Mononuclear cell (primary cell): ENCODE data around the gene THRA. TPM values are rescaled to one million over a fixed set of nuclear protein-coding genes. Genes with fewer than 3 reads are reported as not detected.

Experiments used
- H3K27me3 ChIP-seq: 2 replicates; pipeline ENCODE4 v1.6.0; 2011; ENCODE audit warnings: low read length, control low read depth; ENCODE audit not compliant: insufficient read depth
- H3K4me1 ChIP-seq: 2 replicates; pipeline ENCODE4 v1.5.1; 2011; ENCODE audit warnings: mild to moderate bottlenecking, low read length, control low read depth; ENCODE audit not compliant: insufficient read depth
- H3K4me3 ChIP-seq: 2 replicates; pipeline ENCODE4 v1.5.1; 2011; ENCODE audit warnings: mild to moderate bottlenecking, low read length, moderate library complexity
- H3K9me3 ChIP-seq: 2 replicates; pipeline ENCODE4 v1.5.1; 2011; ENCODE audit warnings: low read depth, mild to moderate bottlenecking, control low read depth, low read length
- total RNA-seq: library from RNA; depleted of rRNA; stranded (reverse); fragments of >200 nt; gene quantifications from one replicate; pipeline ENCODE4 v1.2.3, GENCODE V29; 2012

The THRA gene, protein sequence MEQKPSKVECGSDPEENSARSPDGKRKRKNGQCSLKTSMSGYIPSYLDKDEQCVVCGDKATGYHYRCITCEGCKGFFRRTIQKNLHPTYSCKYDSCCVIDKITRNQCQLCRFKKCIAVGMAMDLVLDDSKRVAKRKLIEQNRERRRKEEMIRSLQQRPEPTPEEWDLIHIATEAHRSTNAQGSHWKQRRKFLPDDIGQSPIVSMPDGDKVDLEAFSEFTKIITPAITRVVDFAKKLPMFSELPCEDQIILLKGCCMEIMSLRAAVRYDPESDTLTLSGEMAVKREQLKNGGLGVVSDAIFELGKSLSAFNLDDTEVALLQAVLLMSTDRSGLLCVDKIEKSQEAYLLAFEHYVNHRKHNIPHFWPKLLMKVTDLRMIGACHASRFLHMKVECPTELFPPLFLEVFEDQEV
- 39.0 TPM for total RNA-seq

- peak within 1 kb of the TSS; percentile 88 for H3K4me3 ChIP-seq
- no peaks in the 10 kb centered on the region for H3K27me3 ChIP-seq
- peaks cover 33% of the 10 kb centered on the region for H3K4me1 ChIP-seq
- no peaks in the 10 kb centered on the region for H3K9me3 ChIP-seq
Measured at GRCh38 chr17:40062329-40063186, at the start of gene THRA. Gene THRA (plus strand): TSS chr17:40062965. CDS start chr17:40074489, 11,524 bp downstream.

DNA sequence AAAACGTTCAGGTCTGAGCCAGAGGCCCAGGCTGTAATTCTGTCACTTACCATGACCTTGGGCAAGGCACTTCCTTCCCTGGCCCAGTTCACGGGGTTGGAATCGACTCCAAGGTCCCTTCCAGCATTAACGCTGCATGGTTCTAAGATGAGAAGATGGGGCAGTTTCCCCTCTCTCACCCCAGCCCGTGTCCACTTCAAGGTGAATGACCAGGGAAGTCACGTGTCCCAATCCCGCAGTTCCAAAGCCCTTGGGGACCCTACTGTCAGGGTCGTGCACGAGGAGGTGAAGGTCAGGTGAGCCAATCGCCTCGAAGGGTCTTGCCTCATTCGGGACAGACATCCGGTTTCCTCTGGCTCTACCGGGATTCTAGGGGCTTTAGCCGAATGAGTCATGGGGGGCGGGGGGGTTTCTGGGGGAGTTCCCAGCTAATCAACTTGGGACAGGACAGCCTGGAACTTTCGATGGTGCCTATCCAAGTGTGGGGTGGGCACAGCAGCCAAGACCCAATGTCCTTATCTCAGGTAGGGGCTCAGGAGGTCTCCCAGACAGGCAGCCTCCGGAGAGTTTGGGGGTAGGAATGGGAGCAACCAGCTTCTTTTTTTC is 48.3 kb upstream of the THRA start:
- H3K4me3 ChIP-seq: no peak overlapping the region
- no peaks in the 10 kb centered on the region for H3K27me3 ChIP-seq
- no peaks in the 10 kb centered on the region for H3K9me3 ChIP-seq
- H3K4me1 ChIP-seq: peaks cover 10% of the 10 kb centered on the region

DNA sequence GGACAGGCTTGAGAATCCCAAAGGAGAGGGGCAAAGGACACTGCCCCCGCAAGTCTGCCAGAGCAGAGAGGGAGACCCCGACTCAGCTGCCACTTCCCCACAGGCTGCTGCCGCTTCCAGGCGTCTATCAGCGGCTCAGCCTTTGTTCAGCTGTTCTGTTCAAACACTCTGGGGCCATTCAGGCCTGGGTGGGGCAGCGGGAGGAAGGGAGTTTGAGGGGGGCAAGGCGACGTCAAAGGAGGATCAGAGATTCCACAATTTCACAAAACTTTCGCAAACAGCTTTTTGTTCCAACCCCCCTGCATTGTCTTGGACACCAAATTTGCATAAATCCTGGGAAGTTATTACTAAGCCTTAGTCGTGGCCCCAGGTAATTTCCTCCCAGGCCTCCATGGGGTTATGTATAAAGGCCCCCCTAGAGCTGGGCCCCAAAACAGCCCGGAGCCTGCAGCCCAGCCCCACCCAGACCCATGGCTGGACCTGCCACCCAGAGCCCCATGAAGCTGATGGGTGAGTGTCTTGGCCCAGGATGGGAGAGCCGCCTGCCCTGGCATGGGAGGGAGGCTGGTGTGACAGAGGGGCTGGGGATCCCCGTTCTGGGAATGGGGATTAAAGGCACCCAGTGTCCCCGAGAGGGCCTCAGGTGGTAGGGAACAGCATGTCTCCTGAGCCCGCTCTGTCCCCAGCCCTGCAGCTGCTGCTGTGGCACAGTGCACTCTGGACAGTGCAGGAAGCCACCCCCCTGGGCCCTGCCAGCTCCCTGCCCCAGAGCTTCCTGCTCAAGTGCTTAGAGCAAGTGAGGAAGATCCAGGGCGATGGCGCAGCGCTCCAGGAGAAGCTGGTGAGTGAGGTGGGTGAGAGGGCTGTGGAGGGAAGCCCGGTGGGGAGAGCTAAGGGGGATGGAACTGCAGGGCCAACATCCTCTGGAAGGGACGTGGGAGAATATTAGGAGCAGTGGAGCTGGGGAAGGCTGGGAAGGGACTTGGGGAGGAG is 47.5 kb upstream of the THRA start, which contains the start of gene CSF3:
TSS of gene CSF3 (plus strand) at position 436 of the 993 bp plus-strand sequence. CDS start at position 471, 35 bp downstream.
- Histone ChIP-seq H3K4me1 (peaks cover 6% of the 10 kb centered on the region), H3K4me3 (no peak within 1 kb of the TSS), H3K9me3 (no peaks in the 10 kb centered on the region), H3K27me3 (no peaks in the 10 kb centered on the region)

GRCh38 chr17:40015998-40016985 is 46.5 kb upstream of the THRA start:
- Histone ChIP-seq H3K4me1 (peaks cover 6% of the 10 kb centered on the region), H3K9me3 (no peaks in the 10 kb centered on the region), H3K4me3 (no peak overlapping the region), H3K27me3 (no peaks in the 10 kb centered on the region)

- H3K4me1 ChIP-seq: peaks cover 6% of the 10 kb centered on the region
- no peaks in the 10 kb centered on the region for H3K9me3 ChIP-seq
- no peaks in the 10 kb centered on the region for H3K27me3 ChIP-seq
- H3K4me3 ChIP-seq: no peak overlapping the region
Measured at GRCh38 chr17:40017422-40018080, 45.2 kb upstream of the THRA start.

DNA sequence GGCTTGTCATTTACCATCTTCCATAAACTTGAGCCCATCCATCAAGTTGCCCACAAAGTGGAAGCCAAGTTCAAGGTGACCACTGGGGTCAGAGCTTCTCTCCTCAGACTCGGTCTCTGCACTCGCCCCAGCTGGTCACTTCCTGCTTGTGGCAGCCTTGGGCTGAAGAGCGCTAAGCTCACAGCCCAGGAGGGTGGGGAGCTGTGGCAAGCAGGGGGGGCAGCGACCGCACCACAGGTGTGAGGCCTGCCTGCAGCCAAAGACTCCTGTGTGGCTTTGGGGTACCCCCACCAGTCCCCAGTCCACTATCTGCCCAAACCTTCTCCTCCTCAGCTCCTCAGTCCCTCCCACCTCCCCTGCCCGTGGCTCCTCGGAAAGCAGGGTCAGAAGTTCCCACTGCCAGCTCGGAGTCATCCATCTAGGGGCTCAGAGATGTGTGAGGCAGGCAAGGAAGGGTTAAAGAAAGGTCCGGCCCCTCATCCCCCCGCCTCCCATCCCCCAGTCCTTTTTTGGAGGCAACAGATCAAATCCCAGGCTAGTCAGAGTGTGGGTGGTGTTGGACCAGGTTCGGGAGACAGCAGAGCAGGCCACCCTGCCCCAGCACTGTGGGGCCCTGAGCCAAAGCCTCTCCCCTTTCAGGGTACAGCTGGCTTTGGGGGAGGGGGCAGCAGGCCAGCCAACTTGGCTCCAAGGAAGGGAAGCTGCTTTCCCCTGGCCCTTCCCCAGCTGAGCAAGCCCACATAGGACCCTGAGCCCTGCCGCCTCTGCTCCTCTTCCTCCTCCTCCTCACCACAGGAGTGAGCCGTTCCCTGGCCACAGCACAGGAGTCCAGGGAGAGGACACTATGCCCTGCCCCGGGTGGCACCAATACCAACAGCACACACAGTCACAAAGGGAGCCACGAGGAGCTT is 44.3 kb upstream of the THRA start:
- Histone ChIP-seq H3K27me3 (no peaks in the 10 kb centered on the region), H3K4me3 (no peak overlapping the region), H3K9me3 (no peaks in the 10 kb centered on the region), H3K4me1 (peaks cover 4% of the 10 kb centered on the region)

DNA sequence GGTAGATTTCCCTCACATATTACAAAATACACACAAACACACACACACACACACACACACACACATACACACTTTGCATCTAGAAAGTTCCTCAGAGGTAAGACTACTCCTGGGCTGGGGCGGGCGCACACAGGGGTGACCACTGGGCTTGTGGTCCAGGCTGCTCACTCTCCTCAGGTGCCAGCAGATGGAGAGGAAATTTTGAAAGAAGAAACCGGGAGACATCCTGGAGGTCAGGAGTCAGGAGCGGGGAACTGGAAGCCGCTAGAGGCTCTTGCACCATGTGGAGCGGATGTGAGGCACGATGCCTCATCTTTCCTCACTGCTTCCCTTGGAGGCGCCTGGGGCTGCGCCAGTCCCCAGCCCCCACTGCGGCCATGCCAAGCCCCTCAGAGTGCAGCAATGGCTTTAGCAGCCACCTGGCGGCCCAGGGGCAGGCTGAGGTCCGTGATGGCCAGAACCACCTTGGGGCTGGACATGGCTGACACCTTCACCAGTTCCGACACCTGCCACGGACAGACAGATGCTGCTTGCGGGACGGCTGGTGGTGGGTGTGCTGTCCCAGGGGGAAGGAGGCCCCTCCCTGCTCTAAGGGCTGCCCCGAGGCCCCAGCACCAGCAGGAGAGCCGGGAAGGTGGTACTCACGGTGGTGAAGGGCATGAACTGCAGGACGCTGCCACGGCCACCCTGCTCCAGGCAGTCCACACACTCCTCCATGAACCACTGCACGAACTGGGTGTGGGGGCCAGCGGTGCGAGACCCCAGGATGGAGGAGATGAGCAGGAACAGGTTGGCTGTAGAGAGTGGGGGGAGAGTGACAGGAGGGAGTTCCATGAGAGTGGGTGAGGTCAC is 43.4 kb upstream of the THRA start:
- Histone ChIP-seq H3K4me3 (no peak overlapping the region), H3K4me1 (no peaks in the 10 kb centered on the region), H3K27me3 (no peaks in the 10 kb centered on the region), H3K9me3 (no peaks in the 10 kb centered on the region)

DNA sequence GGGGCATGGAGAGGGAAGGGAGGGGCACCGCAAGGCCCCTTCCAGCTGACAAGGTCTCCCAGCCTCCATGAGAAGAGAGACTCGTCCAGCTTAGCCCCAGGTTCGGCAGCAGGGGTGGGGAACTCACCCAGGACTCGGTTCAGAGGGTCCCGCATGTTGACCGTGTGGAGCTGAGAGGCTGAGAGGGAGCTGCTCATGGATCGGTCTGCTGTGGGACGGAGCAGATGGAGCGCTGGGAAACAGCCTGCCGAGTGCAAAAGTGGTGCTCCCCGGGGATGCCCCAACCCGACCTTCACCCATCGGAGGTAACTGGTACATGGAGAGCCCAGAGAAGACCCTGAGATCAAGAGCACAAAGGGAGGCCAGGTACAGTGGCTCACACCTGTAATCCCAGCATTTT is 42.6 kb upstream of the THRA start:
- Histone ChIP-seq H3K4me1 (no peaks in the 10 kb centered on the region), H3K27me3 (no peaks in the 10 kb centered on the region), H3K4me3 (no peak overlapping the region), H3K9me3 (no peaks in the 10 kb centered on the region)

- Histone ChIP-seq H3K27me3 (no peaks in the 10 kb centered on the region), H3K4me3 (no peak overlapping the region), H3K9me3 (no peaks in the 10 kb centered on the region), H3K4me1 (peaks cover 9% of the 10 kb centered on the region)
Measured at GRCh38 chr17:40021451-40021971, 41.3 kb upstream of the THRA start.

- H3K9me3 ChIP-seq: no peaks in the 10 kb centered on the region
- H3K27me3 ChIP-seq: no peaks in the 10 kb centered on the region
- H3K4me3 ChIP-seq: no peak overlapping the region
- peaks cover 14% of the 10 kb centered on the region for H3K4me1 ChIP-seq
Measured at GRCh38 chr17:40022497-40022896, 40.3 kb upstream of the THRA start.

GRCh38 chr17:40022961-40023541 is 39.7 kb upstream of the THRA start:
- no peaks in the 10 kb centered on the region for H3K27me3 ChIP-seq
- no peak overlapping the region for H3K4me3 ChIP-seq
- H3K9me3 ChIP-seq: no peaks in the 10 kb centered on the region
- peaks cover 14% of the 10 kb centered on the region for H3K4me1 ChIP-seq
